Nephron progenitor cell (in vitro differentiated cells): ENCODE data around the gene STEAP3.

Source experiments
- DNase-seq: peaks from one replicate; pipeline ENCODE4 v3.0.0; 2021
- H3K27ac Mint-ChIP-seq: 2 replicates; pipeline ENCODE4 v1.8.0; 2021; ENCODE audit warnings: mild to moderate bottlenecking, moderate library complexity, mixed read lengths
- H3K27me3 Mint-ChIP-seq: 2 replicates; pipeline ENCODE4 v1.8.0; 2021; ENCODE audit warnings: mild to moderate bottlenecking, low read depth, mixed read lengths; ENCODE audit not compliant: poor library complexity
- H3K36me3 Mint-ChIP-seq: 2 replicates; pipeline ENCODE4 v1.8.0; 2021; ENCODE audit warnings: low read depth, mixed read lengths
- H3K4me1 Mint-ChIP-seq: 2 replicates; pipeline ENCODE4 v1.8.0; 2021; ENCODE audit warnings: mixed read lengths
- H3K4me3 Mint-ChIP-seq: 2 replicates; pipeline ENCODE4 v1.8.0; 2021; ENCODE audit warnings: mild to moderate bottlenecking, moderate library complexity, mixed read lengths
- H3K9me3 Mint-ChIP-seq: 2 replicates; pipeline ENCODE4 v1.8.0; 2021; ENCODE audit warnings: mild to moderate bottlenecking, moderate library complexity, mixed read lengths
- TF ChIP-seq, protein P1 (sequence below): fragments of 200-600 bp; sonication (generic); IDR thresholded peaks from 2 replicates; pipeline ENCODE4 v1.5.0; 2021; ENCODE audit warnings: antibody characterized with exemption

Gene STEAP3

DNA sequence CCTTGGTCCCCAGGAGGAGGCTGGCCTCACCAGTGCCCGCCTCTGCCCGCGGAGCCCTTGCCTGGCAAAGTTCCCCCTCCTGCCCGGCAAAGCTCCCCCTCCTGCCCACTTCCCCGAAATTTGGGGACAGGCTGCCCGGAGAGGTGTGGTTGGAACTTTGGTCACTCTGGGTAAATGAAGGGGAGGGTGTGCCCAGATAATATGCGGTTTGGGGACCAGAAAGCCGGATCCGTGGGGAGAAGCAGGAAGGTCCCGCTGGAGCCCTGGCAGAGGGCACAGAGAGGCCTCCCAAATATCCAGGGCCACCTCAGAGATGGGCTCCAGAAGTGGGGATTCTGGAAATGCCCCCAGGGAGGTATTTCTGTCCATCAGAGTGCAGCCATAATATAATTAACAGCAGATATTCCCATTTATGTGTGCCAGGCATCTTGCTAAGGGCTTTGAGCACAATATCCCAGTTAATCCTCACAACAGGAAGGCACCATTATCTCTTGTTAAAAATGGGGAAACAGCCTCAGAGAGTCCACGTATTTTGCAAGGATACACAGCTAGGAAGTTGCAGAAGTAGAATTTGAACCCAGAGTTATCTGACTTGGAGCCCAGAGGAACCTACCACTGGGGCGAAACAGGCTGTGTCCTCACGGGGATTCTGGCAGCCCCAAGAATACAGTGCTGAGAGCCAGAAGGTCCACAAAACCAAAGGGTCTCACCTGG lies 914 bp downstream of the STEAP3 start:
- H3K27me3 Mint-ChIP-seq = peaks cover 77% of the 10 kb centered on the region
- H3K27ac Mint-ChIP-seq = no peak overlapping the region
- no peak for DNase-seq
- no peaks in the 10 kb centered on the region for H3K9me3 Mint-ChIP-seq
- H3K4me3 Mint-ChIP-seq = peak overlapping the region; percentile 57
- H3K36me3 Mint-ChIP-seq = no peaks in the 10 kb centered on the region
- TF ChIP-seq, protein P1, sequence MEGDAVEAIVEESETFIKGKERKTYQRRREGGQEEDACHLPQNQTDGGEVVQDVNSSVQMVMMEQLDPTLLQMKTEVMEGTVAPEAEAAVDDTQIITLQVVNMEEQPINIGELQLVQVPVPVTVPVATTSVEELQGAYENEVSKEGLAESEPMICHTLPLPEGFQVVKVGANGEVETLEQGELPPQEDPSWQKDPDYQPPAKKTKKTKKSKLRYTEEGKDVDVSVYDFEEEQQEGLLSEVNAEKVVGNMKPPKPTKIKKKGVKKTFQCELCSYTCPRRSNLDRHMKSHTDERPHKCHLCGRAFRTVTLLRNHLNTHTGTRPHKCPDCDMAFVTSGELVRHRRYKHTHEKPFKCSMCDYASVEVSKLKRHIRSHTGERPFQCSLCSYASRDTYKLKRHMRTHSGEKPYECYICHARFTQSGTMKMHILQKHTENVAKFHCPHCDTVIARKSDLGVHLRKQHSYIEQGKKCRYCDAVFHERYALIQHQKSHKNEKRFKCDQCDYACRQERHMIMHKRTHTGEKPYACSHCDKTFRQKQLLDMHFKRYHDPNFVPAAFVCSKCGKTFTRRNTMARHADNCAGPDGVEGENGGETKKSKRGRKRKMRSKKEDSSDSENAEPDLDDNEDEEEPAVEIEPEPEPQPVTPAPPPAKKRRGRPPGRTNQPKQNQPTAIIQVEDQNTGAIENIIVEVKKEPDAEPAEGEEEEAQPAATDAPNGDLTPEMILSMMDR = no peak
- peaks cover 16% of the 10 kb centered on the region for H3K4me1 Mint-ChIP-seq

DNA sequence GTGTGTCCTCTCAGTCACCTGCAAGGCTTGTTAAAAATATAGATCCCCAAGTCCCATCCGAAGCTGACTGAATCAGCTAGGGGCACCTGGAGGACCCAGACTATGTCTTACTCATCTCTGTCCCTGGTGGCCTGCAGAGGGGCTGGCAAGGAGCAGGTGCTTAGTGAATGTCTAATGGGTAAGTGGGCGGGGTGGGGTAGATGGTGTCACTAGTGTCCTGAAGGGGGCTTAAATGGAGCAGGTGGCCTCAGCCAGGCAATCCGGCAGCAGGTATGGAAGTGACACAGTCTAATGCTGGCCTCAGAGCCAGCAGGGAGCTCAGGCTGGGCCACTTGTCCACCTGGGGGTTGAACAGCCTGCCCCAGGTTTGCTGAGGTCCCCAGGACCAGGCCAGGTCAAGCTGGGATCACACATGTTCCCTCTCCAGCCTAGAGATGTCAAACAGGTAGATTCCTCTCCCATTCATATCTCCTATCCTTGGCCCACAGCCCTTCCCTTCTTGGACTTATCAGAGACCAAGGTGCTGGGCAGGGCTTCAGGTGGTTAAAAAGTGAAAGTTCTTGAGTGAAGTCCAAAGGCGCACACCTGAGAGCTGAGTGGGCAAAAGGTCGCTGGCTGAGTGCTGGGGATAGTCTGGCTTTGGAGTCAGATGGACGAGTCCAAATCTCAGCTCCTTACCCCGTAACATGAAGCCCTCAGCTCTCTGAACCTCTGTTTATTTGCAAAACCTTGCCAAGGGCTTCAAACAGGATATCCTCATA lies 1.7 kb downstream of the STEAP3 start:
- no peak for DNase-seq
- H3K27ac Mint-ChIP-seq = no peak overlapping the region
- no peaks in the 10 kb centered on the region for H3K36me3 Mint-ChIP-seq
- H3K4me1 Mint-ChIP-seq = peaks cover 13% of the 10 kb centered on the region
- H3K27me3 Mint-ChIP-seq = peaks cover 75% of the 10 kb centered on the region
- no peak overlapping the region for H3K4me3 Mint-ChIP-seq
- no peaks in the 10 kb centered on the region for H3K9me3 Mint-ChIP-seq
- TF ChIP-seq, protein P1 = no peak

DNA sequence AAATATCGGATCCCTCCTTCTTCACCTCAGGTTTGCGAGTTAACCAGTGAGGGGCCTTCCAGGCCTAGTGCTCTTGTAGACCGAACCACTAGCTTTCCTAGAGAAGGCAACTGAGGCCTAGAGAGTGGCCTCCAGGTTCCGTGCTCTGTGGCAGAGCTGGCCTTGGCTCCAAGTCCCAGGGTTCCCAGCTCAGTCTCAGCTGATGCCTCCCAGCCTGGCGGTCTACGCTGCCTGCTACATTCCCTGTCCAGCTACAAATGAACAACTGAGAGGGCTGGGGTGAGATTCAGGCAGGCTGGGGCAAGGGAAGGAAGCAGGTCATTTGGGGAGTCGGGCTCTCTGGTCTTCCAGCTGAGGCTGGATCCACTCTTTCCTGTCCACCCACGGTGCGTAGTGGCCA lies 2.3 kb downstream of the STEAP3 start:
- H3K4me3 Mint-ChIP-seq = no peak overlapping the region
- TF ChIP-seq, protein P1 = no peak
- no peaks in the 10 kb centered on the region for H3K9me3 Mint-ChIP-seq
- peaks cover 72% of the 10 kb centered on the region for H3K27me3 Mint-ChIP-seq
- no peak overlapping the region for H3K27ac Mint-ChIP-seq
- H3K36me3 Mint-ChIP-seq = no peaks in the 10 kb centered on the region
- H3K4me1 Mint-ChIP-seq = peaks cover 17% of the 10 kb centered on the region
- DNase-seq = no peak

DNA sequence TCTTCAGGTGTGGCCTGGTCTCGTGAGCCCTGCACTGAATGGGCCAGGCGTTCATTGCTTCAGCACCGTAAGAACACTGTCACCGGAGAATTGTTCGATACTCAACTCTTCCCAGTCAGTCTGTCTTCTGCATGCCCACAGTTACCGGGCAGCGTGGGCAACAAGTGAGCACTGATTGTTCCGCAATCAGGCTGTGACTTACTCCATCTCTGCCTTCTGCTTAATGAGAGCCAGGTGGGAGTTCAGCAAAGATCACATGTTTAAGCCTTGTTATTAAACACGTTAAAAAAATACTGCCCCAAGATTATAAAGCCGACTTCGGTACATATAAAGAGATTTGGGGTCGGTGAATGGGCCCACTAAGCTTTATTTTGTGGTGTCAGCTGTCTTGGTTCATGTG lies 3.7 kb downstream of the STEAP3 start:
- peaks cover 23% of the 10 kb centered on the region for H3K4me1 Mint-ChIP-seq

DNA sequence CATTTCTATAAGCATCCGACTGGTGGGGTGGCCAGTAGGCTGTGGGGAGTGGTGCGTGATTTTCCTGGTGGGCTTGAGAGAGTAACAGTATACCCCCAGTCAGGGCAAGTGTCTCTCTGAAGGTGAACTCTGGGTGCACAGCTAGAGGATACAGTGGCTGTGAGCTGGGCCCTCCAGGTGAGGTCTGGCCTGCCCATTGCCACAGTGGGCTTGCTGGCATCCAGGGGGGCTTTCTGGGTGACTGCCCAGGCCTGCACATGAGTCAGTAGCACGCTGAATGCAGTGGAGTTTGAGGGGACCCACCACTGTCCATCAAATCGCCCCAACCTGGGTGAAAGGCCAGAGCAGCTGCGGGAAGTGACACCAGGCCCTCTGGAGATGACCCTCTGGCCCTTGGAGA lies 4.5 kb downstream of the STEAP3 start:
- no peak overlapping the region for H3K27ac Mint-ChIP-seq
- H3K36me3 Mint-ChIP-seq = no peaks in the 10 kb centered on the region
- DNase-seq = no peak
- TF ChIP-seq, protein P1 = no peak
- peaks cover 25% of the 10 kb centered on the region for H3K4me1 Mint-ChIP-seq
- peaks cover 50% of the 10 kb centered on the region for H3K27me3 Mint-ChIP-seq
- no peaks in the 10 kb centered on the region for H3K9me3 Mint-ChIP-seq
- H3K4me3 Mint-ChIP-seq = no peak overlapping the region

More for the DNA sequence above, 3.7 kb downstream of the STEAP3 start:
- Mint-ChIP-seq H3K36me3 (no peaks in the 10 kb centered on the region), H3K27ac (no peak overlapping the region), H3K27me3 (peaks cover 58% of the 10 kb centered on the region), H3K4me3 (no peak overlapping the region), H3K9me3 (no peaks in the 10 kb centered on the region)
- TF ChIP-seq, protein P1 = no peak
- no peak for DNase-seq

DNA sequence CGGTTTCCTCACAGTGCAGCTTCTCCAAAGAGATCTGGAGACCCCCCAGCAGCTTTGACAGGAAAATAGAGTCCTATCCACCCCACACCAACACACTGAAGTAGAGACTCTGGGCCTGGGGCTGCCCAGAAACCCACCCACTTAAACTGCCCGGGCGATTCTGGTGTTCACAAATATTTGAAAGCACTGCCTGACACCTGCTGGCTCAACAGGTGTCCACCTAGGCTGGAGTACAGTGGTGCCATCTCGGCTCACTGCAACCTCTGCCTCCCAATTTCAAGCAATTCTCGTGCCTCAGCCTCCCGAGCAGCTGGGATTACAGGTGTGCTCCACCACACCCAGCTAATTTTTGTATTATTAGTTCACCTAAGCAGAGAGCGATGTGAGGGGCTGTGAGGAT lies 5.3 kb downstream of the STEAP3 start:
- Mint-ChIP-seq H3K27ac (no peak overlapping the region), H3K4me1 (peaks cover 25% of the 10 kb centered on the region), H3K4me3 (no peak overlapping the region), H3K9me3 (no peaks in the 10 kb centered on the region), H3K27me3 (peaks cover 46% of the 10 kb centered on the region), H3K36me3 (no peaks in the 10 kb centered on the region)
- DNase-seq = no peak
- TF ChIP-seq, protein P1 = no peak
